Measurements from ENCODE around the gene AP1M2. TPM values are rescaled to one million over a fixed set of nuclear protein-coding genes. Genes with fewer than 3 reads are reported as not detected.
A peak's percentile ranks its signal among the peaks of the same experiment; 100 is the strongest.

Gene AP1M2
- total and polyA plus RNA-seq, 10 donors = 0.09 to 2.1 (median 0.80) TPM; not detected in 1

GRCh38 chr19:10568062-10568825 lies 18.9 kb downstream of the AP1M2 start:
- DNase-seq = no peak
- intact Hi-C loops (cut with DNase I; ENCODE audit: low total_unique reads) = loop anchor here (5.0 kb wide), 1 partner anchor 66 kb away; the partner anchor contains the start of gene KEAP1
- Histone ChIP-seq H3K27ac (peak overlapping the region; percentile 69 to 98 (median 94)), H3K27me3 (replicated peaks in 1 of 7) (no peaks in the 10 kb centered on the region), H3K36me3 (peaks cover 0 to 17% (median 0%) of the 10 kb centered on the region in 6 donors), H3K4me1 (peaks cover 33 to 72% (median 56%) of the 10 kb centered on the region in 6 donors), H3K4me3 (peak overlapping the region; percentile 53 to 98 (median 89)), H3K9me3 (no peaks in the 10 kb centered on the region)
- TF ChIP-seq POLR2A (IDR thresholded peaks at IDR 0.05) (no peak), CTCF (IDR thresholded peaks at IDR 0.05 in 8 of 11, conservative IDR thresholded peaks at IDR 0.05 in 3 of 11) (no peak), POLR2AphosphoS5 (IDR thresholded peaks at IDR 0.05) (no peak)
- 0 to 1% (median 1%) methylated on average over 14 to 58 of the region's 58 CpGs for WGBS, 5 donors

- H3K4me1 ChIP-seq = peaks cover 33 to 77% (median 55%) of the 10 kb centered on the region in 6 donors
- peak overlapping the region; percentile 53 to 98 (median 89) for H3K4me3 ChIP-seq
- intact Hi-C loops (cut with DNase I; ENCODE audit: low total_unique reads) = loop anchor here (5.0 kb wide), 1 partner anchor 65 kb away; the partner anchor contains the start of gene KEAP1
- H3K36me3 ChIP-seq = peaks cover 0 to 23% (median 2%) of the 10 kb centered on the region in 6 donors
- DNase-seq = no peak
- 6 to 18% (median 12%) methylated on average over 5 of the region's 5 CpGs for WGBS, 5 donors
- peak overlapping the region; percentile 69 to 98 (median 94) for H3K27ac ChIP-seq
- H3K27me3 ChIP-seq (replicated peaks in 1 of 7) = no peaks in the 10 kb centered on the region
- no peak for TF ChIP-seq POLR2A (IDR thresholded peaks at IDR 0.05)
- TF ChIP-seq CTCF (IDR thresholded peaks at IDR 0.05 in 8 of 11, conservative IDR thresholded peaks at IDR 0.05 in 3 of 11) = no peak
- H3K9me3 ChIP-seq = no peaks in the 10 kb centered on the region
Measured at GRCh38 chr19:10567656-10568055, 19.5 kb downstream of the AP1M2 start.

- peak overlapping the region; percentile 16 to 98 (median 89) for H3K4me3 ChIP-seq
Measured at GRCh38 chr19:10566658-10567410, 20.3 kb downstream of the AP1M2 start.

GRCh38 chr19:10566408-10566657 lies 20.8 kb downstream of the AP1M2 start:
- Histone ChIP-seq H3K27ac (peak overlapping the region; percentile 69 to 98 (median 94)), H3K27me3 (replicated peaks in 1 of 7) (no peaks in the 10 kb centered on the region), H3K4me3 (peak overlapping the region; percentile 8 to 98 (median 89)), H3K36me3 (peaks cover 0 to 36% (median 9%) of the 10 kb centered on the region in 6 donors), H3K4me1 (peaks cover 28 to 76% (median 47%) of the 10 kb centered on the region in 6 donors), H3K9me3 (no peaks in the 10 kb centered on the region)
- no peak for TF ChIP-seq POLR2AphosphoS5 (IDR thresholded peaks at IDR 0.05)
- 0 to 1% (median 0%) methylated on average over 4 of the region's 4 CpGs for WGBS, 5 donors
- no peak for DNase-seq
- intact Hi-C loops (cut with DNase I; ENCODE audit: low total_unique reads) = loop anchor here (5.0 kb wide), 1 partner anchor 64 kb away; the partner anchor contains the start of gene KEAP1

More at GRCh38 chr19:10566658-10567410, 20.3 kb downstream of the AP1M2 start:
- peaks cover 0 to 31% (median 6%) of the 10 kb centered on the region in 6 donors for H3K36me3 ChIP-seq
- intact Hi-C loops (cut with DNase I; ENCODE audit: low total_unique reads) = loop anchor here (5.0 kb wide), 1 partner anchor 65 kb away; the partner anchor contains the start of gene KEAP1
- no peak for TF ChIP-seq POLR2A (IDR thresholded peaks at IDR 0.05)
- TF ChIP-seq POLR2AphosphoS5 (IDR thresholded peaks at IDR 0.05) = peak; percentile 65 to 74 (median 69)
- DNase-seq = peak; percentile 89
- peaks cover 28 to 76% (median 48%) of the 10 kb centered on the region in 6 donors for H3K4me1 ChIP-seq
- WGBS, 5 donors = 30 to 34% (median 31%) methylated on average over 15 to 19 of the region's 19 CpGs
- no peaks in the 10 kb centered on the region for H3K27me3 ChIP-seq (replicated peaks in 1 of 7)
- H3K27ac ChIP-seq = peak overlapping the region; percentile 69 to 98 (median 94)
- no peaks in the 10 kb centered on the region for H3K9me3 ChIP-seq
